Cardiac muscle cell (in vitro differentiated cells and primary cell): ENCODE data around the gene CALN1. TPM values are rescaled to one million over a fixed set of nuclear protein-coding genes. Genes with fewer than 3 reads are reported as not detected.

ENCODE experiments used
- DNase-seq, 2 donors: peaks; one replicate each; pipeline versions ENCODE4 v3.0.0 to v3.0.0-alpha.2; 2010 to 2017; ENCODE audit warnings: low read depth in 1 of 2, low spot score in 1 of 2
- H3K27ac ChIP-seq: fragments of 200-600 bp; sonication (generic); 2 replicates; pipeline ENCODE4 v1.5.1; 2016
- H3K27me3 ChIP-seq: fragments of 200-600 bp; sonication (generic); 2 replicates; pipeline ENCODE4 v1.6.0; 2016; ENCODE audit warnings: control low read depth
- H3K36me3 ChIP-seq: fragments of 200-600 bp; sonication (generic); 2 replicates; pipeline ENCODE4 v1.5.1; 2016; ENCODE audit warnings: control low read depth
- H3K4me1 ChIP-seq: fragments of 200-600 bp; sonication (generic); 2 replicates; pipeline ENCODE4 v1.8.1; 2017; ENCODE audit warnings: low read depth, mild to moderate bottlenecking, mixed run types
- H3K4me3 ChIP-seq: fragments of 200-600 bp; sonication (generic); 2 replicates; pipeline ENCODE4 v1.5.1; 2016; ENCODE audit warnings: mild to moderate bottlenecking
- H3K9me3 ChIP-seq: fragments of 200-600 bp; sonication (generic); 2 replicates; pipeline ENCODE4 v1.5.1; 2017; ENCODE audit warnings: low read depth, mild to moderate bottlenecking, control low read depth
- polyA plus RNA-seq: library from polyadenylated mRNA; unstranded; fragments of >200 nt; fragmentation: Nextera tagmentation; extraction: Ambion mirVana; gene quantifications from 2 replicates; pipeline ENCODE4 v1.2.1, GENCODE V29; 2016
- total RNA-seq: library from RNA; depleted of rRNA; stranded (reverse); fragments of >200 nt; gene quantifications from 2 replicates; pipeline ENCODE4 v1.2.3, GENCODE V29; 2016
- TF ChIP-seq, protein P1 (sequence below): IDR thresholded peaks from 2 replicates; pipeline ENCODE4 v1.5.1; 2012; ENCODE audit warnings: low read depth, mild to moderate bottlenecking, low read length

The CALN1 gene
- total and polyA plus RNA-seq, 2 experiments from 2014 or later: 0.03 to 0.18 TPM

DNA sequence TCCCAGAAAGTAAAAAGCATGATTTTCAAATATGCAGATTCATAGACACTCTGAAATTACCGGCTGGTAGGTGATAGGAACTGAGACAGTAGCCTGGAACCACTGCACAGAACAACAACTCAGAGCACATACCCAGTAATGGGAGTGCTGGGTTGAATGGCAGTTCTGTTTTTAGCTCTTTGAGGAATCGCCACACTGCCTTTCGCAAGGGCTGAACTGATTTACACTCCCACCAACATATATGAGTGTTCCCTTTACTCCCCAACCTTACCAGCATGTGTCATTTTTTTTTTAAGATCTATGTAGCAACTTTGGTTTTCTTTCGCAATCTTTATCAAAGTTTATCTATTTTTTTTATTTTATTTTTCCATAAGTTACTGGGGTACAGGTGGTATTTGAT, 358.8 kb downstream of the CALN1 start:
- H3K27me3 ChIP-seq: no peaks in the 10 kb centered on the region
- no peak overlapping the region for H3K27ac ChIP-seq
- no peak overlapping the region for H3K4me3 ChIP-seq
- H3K4me1 ChIP-seq: no peaks in the 10 kb centered on the region
- H3K36me3 ChIP-seq: no peaks in the 10 kb centered on the region
- no peak for DNase-seq
- TF ChIP-seq, protein P1, sequence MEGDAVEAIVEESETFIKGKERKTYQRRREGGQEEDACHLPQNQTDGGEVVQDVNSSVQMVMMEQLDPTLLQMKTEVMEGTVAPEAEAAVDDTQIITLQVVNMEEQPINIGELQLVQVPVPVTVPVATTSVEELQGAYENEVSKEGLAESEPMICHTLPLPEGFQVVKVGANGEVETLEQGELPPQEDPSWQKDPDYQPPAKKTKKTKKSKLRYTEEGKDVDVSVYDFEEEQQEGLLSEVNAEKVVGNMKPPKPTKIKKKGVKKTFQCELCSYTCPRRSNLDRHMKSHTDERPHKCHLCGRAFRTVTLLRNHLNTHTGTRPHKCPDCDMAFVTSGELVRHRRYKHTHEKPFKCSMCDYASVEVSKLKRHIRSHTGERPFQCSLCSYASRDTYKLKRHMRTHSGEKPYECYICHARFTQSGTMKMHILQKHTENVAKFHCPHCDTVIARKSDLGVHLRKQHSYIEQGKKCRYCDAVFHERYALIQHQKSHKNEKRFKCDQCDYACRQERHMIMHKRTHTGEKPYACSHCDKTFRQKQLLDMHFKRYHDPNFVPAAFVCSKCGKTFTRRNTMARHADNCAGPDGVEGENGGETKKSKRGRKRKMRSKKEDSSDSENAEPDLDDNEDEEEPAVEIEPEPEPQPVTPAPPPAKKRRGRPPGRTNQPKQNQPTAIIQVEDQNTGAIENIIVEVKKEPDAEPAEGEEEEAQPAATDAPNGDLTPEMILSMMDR: no peak
- H3K9me3 ChIP-seq: no peaks in the 10 kb centered on the region

GRCh38 chr7:72048420-72048819, 363.7 kb downstream of the CALN1 start:
- Histone ChIP-seq H3K9me3 (no peaks in the 10 kb centered on the region), H3K4me3 (no peak overlapping the region), H3K27ac (no peak overlapping the region), H3K27me3 (no peaks in the 10 kb centered on the region), H3K36me3 (no peaks in the 10 kb centered on the region), H3K4me1 (no peaks in the 10 kb centered on the region)
- DNase-seq: no peak
- TF ChIP-seq, protein P1: no peak

DNA sequence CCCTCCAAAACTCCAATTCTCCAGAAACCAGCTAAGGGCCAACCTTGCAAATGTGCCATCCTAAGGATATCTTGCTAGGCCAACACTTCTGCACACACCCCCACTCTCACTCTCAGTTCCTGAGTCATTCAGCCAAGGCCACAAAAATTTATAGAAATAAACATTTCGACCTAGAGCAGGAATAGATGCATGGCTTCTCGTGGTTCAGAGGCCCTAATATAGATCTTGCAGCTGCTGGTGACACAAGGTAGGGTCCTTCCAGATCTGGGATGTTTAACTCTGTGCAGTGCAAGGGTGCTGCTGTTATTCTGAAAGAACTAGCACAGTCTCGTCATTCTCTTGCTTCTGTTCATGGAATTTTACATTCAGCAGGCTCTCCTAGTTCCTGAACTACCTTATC, 369.3 kb downstream of the CALN1 start:
- no peak overlapping the region for H3K27ac ChIP-seq
- H3K9me3 ChIP-seq: no peaks in the 10 kb centered on the region
- H3K4me1 ChIP-seq: no peaks in the 10 kb centered on the region
- no peak overlapping the region for H3K4me3 ChIP-seq
- TF ChIP-seq, protein P1: no peak
- no peak for DNase-seq
- H3K27me3 ChIP-seq: no peaks in the 10 kb centered on the region
- H3K36me3 ChIP-seq: no peaks in the 10 kb centered on the region

DNA sequence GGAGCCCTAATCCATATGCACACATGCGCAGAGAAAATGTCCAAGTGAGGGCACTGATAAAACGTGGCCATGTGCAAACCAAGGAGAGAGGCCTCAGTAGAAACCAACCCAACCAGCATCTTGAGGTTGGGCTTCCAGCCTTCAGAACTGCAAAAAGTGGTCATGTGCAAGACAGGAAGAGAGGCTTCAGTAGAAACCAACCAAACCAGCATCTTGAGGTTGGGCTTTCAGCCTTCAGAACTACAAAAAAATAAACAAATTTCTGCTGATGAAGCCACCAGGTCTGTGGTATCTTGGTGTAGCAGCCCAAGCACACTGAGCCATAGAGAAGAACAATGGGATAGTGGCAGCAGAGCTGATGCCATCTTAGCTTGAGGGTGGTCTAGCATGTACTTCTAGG, 371.5 kb downstream of the CALN1 start:
- no peak overlapping the region for H3K4me3 ChIP-seq
- TF ChIP-seq, protein P1: no peak

DNA sequence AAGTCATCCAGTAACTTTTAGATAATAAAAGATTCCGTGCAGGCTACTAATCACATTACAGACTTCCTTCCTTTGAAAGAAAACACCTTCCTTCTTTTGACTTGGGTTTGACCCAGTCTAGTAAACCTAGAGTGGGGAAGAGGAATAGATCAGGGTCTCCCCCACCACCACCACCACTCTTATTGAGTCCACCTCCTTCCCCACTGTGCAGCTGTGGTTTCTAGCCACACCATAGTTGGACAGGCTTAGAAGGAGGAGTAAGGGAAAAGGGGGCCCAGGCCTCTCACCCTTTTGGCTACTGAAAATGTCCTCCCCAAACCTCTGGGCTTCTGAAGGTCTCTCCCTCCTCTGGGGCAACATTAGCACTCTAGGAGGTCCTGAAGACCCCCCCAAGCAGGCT, 372.7 kb downstream of the CALN1 start:
- H3K36me3 ChIP-seq: no peaks in the 10 kb centered on the region
- H3K27ac ChIP-seq: no peak overlapping the region
- H3K4me3 ChIP-seq: no peak overlapping the region
- TF ChIP-seq, protein P1: no peak
- H3K27me3 ChIP-seq: no peaks in the 10 kb centered on the region
- DNase-seq: no peak
- no peaks in the 10 kb centered on the region for H3K9me3 ChIP-seq
- H3K4me1 ChIP-seq: no peaks in the 10 kb centered on the region

More for the DNA sequence above, 371.5 kb downstream of the CALN1 start:
- no peaks in the 10 kb centered on the region for H3K36me3 ChIP-seq
- no peak overlapping the region for H3K27ac ChIP-seq
- H3K27me3 ChIP-seq: no peaks in the 10 kb centered on the region
- H3K9me3 ChIP-seq: no peaks in the 10 kb centered on the region
- DNase-seq: no peak
- no peaks in the 10 kb centered on the region for H3K4me1 ChIP-seq
